B cell (primary cell): Measurements from ENCODE around the gene PLAAT4.

Source experiments
- EZH2 ChIP-seq: IDR thresholded peaks from 2 replicates; pipeline ENCODE4 v1.6.1; 2012; ENCODE audit warnings: borderline replicate concordance, low read depth, mild to moderate bottlenecking, moderate library complexity, low read length; ENCODE audit not compliant: insufficient read depth, poor library complexity, severe bottlenecking
- TF ChIP-seq, protein P1 (sequence below): fragments of 200-600 bp; IDR thresholded peaks from one replicate; pipeline ENCODE4 v1.8.0; 2022; ENCODE audit warnings: antibody characterized with exemption, mild to moderate bottlenecking

DNA sequence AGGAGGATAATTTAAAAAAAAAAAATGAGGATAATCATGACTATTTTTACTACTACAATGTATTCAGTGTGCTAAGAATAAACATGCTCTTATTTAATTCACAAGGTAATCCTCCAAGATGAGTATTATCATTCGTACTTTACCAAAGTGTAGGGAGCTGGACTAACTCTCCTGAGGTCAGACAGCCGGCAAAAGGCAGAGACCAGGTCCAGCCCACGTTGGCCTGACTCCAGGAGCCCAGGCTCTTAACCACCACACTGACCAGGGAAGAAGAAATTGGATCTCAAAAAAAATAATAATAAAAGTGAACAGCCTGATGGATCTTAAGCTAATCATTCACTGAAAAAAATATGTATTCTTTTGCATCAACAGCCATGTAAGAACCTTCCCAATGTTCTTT lies 52.4 kb downstream of the PLAAT4 start:
- TF ChIP-seq, protein P1, sequence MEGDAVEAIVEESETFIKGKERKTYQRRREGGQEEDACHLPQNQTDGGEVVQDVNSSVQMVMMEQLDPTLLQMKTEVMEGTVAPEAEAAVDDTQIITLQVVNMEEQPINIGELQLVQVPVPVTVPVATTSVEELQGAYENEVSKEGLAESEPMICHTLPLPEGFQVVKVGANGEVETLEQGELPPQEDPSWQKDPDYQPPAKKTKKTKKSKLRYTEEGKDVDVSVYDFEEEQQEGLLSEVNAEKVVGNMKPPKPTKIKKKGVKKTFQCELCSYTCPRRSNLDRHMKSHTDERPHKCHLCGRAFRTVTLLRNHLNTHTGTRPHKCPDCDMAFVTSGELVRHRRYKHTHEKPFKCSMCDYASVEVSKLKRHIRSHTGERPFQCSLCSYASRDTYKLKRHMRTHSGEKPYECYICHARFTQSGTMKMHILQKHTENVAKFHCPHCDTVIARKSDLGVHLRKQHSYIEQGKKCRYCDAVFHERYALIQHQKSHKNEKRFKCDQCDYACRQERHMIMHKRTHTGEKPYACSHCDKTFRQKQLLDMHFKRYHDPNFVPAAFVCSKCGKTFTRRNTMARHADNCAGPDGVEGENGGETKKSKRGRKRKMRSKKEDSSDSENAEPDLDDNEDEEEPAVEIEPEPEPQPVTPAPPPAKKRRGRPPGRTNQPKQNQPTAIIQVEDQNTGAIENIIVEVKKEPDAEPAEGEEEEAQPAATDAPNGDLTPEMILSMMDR = no peak
- no peak for TF ChIP-seq EZH2
